ENCODE results near the gene ALPK1.
"Not testable (repeated sequence)": the region's sequence is repeated elsewhere in the genome, so short reads cannot be mapped to it uniquely, and the experiment has no call there.

ALPK1 gene

GRCh38 chr4:112453321-112453720 is 156.2 kb downstream of the ALPK1 start:
- H3K36me3 ChIP-seq (ENCODE audit: control insufficient read depth, insufficient read depth, low read length): no peaks in the 10 kb centered on the region
- H3K27ac ChIP-seq (ENCODE audit: low read depth, low read length, severe bottlenecking): no peak overlapping the region
- H3K4me1 ChIP-seq (ENCODE audit: control insufficient read depth, insufficient read depth, low read length, poor library complexity, severe bottlenecking): no peaks in the 10 kb centered on the region
- WGBS, 2 experiments (ENCODE audit: insufficient coverage in 2 of 2): 43 to 50% methylated on average over 1 of the region's 2 CpGs
- no peaks in the 10 kb centered on the region for H3K9me3 ChIP-seq (ENCODE audit: control insufficient read depth, low read length)
- H3K4me3 ChIP-seq (ENCODE audit: extremely low read depth, insufficient read depth, low read length, poor library complexity, severe bottlenecking): no peak overlapping the region

- no peaks in the 10 kb centered on the region for H3K9me3 ChIP-seq (ENCODE audit: control insufficient read depth, low read length)
- no peak overlapping the region for H3K4me3 ChIP-seq (ENCODE audit: extremely low read depth, insufficient read depth, low read length, poor library complexity, severe bottlenecking)
- H3K4me1 ChIP-seq (ENCODE audit: control insufficient read depth, insufficient read depth, low read length, poor library complexity, severe bottlenecking): no peaks in the 10 kb centered on the region
- no peaks in the 10 kb centered on the region for H3K36me3 ChIP-seq (ENCODE audit: control insufficient read depth, insufficient read depth, low read length)
- H3K27ac ChIP-seq (ENCODE audit: low read depth, low read length, severe bottlenecking): no peak overlapping the region
Measured at GRCh38 chr4:112472318-112472717, 175.1 kb downstream of the ALPK1 start.

- H3K4me3 ChIP-seq (ENCODE audit: extremely low read depth, insufficient read depth, low read length, poor library complexity, severe bottlenecking): no peak overlapping the region
Measured at GRCh38 chr4:112473985-112474384, 176.8 kb downstream of the ALPK1 start.

GRCh38 chr4:112485930-112486329 is 188.8 kb downstream of the ALPK1 start:
- H3K36me3 ChIP-seq (ENCODE audit: control insufficient read depth, insufficient read depth, low read length): no peaks in the 10 kb centered on the region
- H3K27ac ChIP-seq (ENCODE audit: low read depth, low read length, severe bottlenecking): no peak overlapping the region
- WGBS, 2 experiments (ENCODE audit: insufficient coverage in 2 of 2): 73 to 80% methylated on average over 4 of the region's 5 CpGs
- no peak overlapping the region for H3K4me3 ChIP-seq (ENCODE audit: extremely low read depth, insufficient read depth, low read length, poor library complexity, severe bottlenecking)
- H3K9me3 ChIP-seq (ENCODE audit: control insufficient read depth, low read length): peaks cover 10% of the 10 kb centered on the region
- no peaks in the 10 kb centered on the region for H3K4me1 ChIP-seq (ENCODE audit: control insufficient read depth, insufficient read depth, low read length, poor library complexity, severe bottlenecking)

More at GRCh38 chr4:112473985-112474384, 176.8 kb downstream of the ALPK1 start:
- Histone ChIP-seq H3K36me3 (ENCODE audit: control insufficient read depth, insufficient read depth, low read length) (no peaks in the 10 kb centered on the region), H3K9me3 (ENCODE audit: control insufficient read depth, low read length) (no peaks in the 10 kb centered on the region), H3K4me1 (ENCODE audit: control insufficient read depth, insufficient read depth, low read length, poor library complexity, severe bottlenecking) (no peaks in the 10 kb centered on the region), H3K27ac (ENCODE audit: low read depth, low read length, severe bottlenecking) (no peak overlapping the region)
- no CpG with 5 or more reads among the region's 2 CpGs for WGBS, 2 experiments (ENCODE audit: insufficient coverage in 2 of 2)

GRCh38 chr4:112490808-112491207 is 193.6 kb downstream of the ALPK1 start:
- 72 to 97% methylated on average over 3 of the region's 3 CpGs for WGBS, 2 experiments (ENCODE audit: insufficient coverage in 2 of 2)
- H3K4me1 ChIP-seq (ENCODE audit: control insufficient read depth, insufficient read depth, low read length, poor library complexity, severe bottlenecking); H3K36me3 ChIP-seq (ENCODE audit: control insufficient read depth, insufficient read depth, low read length); H3K9me3 ChIP-seq (ENCODE audit: control insufficient read depth, low read length); H3K27ac ChIP-seq (ENCODE audit: low read depth, low read length, severe bottlenecking); H3K4me3 ChIP-seq (ENCODE audit: extremely low read depth, insufficient read depth, low read length, poor library complexity, severe bottlenecking): not testable (repeated sequence)
